ENCODE results near the gene KCNQ1. TPM values are rescaled to one million over a fixed set of nuclear protein-coding genes. Genes with fewer than 3 reads are reported as not detected.

The KCNQ1 gene
- total and polyA plus RNA-seq, 2 of the 13 experiments (the other 11 are each of a cell fraction or from before 2014, with no cell fraction given) = 0.02 to 0.08 TPM

DNA sequence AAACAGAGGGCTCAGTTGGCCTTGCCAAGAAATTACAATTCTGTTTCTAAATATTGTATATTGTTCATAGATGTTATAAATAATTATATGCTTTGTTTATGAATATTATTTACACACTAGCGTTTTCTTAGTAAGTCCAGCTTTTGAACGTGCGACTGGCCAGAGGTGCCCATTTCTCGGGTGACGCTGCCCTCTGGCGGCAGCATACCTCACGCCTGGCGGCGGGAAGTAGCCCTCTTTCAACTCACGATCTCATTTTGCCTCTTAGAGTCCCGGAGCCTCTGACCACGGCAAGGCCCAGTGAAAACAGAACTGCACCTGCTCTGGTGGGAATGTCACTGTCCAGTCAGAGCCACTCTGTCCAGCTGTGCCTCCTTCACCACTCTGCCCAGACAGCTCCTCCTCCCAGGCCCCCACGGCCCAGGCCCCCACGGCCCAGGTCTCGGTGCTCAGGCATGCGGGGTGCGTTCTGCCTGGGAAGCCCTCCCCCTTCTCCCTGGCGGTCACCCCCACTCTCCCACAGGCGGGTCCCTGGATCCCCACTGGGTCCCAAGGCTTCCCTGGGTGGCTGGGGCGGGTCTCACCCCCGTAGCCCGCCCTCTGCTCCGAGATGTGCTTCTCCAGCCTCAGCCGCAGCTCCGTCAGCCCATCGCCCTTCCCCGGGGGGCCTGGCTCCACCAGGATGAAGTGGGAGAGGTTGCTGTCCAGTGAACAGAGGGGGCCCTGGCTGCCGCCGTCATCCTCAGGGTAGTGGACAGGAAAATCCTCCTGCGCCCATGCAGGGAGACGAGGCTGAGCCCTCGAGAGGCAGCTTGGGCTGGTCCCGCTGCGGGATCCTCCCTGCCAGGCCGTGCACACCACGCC is 24.9 kb upstream of the KCNQ1 start (continued):
- TF ChIP-seq, protein P1, sequence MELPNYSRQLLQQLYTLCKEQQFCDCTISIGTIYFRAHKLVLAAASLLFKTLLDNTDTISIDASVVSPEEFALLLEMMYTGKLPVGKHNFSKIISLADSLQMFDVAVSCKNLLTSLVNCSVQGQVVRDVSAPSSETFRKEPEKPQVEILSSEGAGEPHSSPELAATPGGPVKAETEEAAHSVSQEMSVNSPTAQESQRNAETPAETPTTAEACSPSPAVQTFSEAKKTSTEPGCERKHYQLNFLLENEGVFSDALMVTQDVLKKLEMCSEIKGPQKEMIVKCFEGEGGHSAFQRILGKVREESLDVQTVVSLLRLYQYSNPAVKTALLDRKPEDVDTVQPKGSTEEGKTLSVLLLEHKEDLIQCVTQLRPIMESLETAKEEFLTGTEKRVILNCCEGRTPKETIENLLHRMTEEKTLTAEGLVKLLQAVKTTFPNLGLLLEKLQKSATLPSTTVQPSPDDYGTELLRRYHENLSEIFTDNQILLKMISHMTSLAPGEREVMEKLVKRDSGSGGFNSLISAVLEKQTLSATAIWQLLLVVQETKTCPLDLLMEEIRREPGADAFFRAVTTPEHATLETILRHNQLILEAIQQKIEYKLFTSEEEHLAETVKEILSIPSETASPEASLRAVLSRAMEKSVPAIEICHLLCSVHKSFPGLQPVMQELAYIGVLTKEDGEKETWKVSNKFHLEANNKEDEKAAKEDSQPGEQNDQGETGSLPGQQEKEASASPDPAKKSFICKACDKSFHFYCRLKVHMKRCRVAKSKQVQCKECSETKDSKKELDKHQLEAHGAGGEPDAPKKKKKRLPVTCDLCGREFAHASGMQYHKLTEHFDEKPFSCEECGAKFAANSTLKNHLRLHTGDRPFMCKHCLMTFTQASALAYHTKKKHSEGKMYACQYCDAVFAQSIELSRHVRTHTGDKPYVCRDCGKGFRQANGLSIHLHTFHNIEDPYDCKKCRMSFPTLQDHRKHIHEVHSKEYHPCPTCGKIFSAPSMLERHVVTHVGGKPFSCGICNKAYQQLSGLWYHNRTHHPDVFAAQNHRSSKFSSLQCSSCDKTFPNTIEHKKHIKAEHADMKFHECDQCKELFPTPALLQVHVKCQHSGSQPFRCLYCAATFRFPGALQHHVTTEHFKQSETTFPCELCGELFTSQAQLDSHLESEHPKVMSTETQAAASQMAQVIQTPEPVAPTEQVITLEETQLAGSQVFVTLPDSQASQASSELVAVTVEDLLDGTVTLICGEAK (IDR thresholded peaks at IDR 0.05) = no peak
- TF ChIP-seq, protein P1 (CRISPR knock-in tag; IDR thresholded peaks at IDR 0.05) = no peak; the same call in 1 of the 2 replicates
- TF ChIP-seq, protein P2, sequence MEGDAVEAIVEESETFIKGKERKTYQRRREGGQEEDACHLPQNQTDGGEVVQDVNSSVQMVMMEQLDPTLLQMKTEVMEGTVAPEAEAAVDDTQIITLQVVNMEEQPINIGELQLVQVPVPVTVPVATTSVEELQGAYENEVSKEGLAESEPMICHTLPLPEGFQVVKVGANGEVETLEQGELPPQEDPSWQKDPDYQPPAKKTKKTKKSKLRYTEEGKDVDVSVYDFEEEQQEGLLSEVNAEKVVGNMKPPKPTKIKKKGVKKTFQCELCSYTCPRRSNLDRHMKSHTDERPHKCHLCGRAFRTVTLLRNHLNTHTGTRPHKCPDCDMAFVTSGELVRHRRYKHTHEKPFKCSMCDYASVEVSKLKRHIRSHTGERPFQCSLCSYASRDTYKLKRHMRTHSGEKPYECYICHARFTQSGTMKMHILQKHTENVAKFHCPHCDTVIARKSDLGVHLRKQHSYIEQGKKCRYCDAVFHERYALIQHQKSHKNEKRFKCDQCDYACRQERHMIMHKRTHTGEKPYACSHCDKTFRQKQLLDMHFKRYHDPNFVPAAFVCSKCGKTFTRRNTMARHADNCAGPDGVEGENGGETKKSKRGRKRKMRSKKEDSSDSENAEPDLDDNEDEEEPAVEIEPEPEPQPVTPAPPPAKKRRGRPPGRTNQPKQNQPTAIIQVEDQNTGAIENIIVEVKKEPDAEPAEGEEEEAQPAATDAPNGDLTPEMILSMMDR (CRISPR knock-in tag; IDR thresholded peaks at IDR 0.05) = peak; percentile 93
- TF ChIP-seq, protein P3, sequence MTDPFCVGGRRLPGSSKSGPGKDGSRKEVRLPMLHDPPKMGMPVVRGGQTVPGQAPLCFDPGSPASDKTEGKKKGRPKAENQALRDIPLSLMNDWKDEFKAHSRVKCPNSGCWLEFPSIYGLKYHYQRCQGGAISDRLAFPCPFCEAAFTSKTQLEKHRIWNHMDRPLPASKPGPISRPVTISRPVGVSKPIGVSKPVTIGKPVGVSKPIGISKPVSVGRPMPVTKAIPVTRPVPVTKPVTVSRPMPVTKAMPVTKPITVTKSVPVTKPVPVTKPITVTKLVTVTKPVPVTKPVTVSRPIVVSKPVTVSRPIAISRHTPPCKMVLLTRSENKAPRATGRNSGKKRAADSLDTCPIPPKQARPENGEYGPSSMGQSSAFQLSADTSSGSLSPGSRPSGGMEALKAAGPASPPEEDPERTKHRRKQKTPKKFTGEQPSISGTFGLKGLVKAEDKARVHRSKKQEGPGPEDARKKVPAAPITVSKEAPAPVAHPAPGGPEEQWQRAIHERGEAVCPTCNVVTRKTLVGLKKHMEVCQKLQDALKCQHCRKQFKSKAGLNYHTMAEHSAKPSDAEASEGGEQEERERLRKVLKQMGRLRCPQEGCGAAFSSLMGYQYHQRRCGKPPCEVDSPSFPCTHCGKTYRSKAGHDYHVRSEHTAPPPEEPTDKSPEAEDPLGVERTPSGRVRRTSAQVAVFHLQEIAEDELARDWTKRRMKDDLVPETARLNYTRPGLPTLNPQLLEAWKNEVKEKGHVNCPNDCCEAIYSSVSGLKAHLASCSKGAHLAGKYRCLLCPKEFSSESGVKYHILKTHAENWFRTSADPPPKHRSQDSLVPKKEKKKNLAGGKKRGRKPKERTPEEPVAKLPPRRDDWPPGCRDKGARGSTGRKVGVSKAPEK (CRISPR knock-in tag; IDR thresholded peaks at IDR 0.05; ENCODE audit: borderline replicate concordance) = no peak
- TF ChIP-seq ZNF20 (CRISPR knock-in tag; IDR thresholded peaks at IDR 0.05) = no peak
- peak; percentile 61; the same call in 1 of the 2 replicates for TF ChIP-seq MIER3 (CRISPR knock-in tag; IDR thresholded peaks at IDR 0.05; ENCODE audit: borderline replicate concordance)
- TF ChIP-seq, protein P4, sequence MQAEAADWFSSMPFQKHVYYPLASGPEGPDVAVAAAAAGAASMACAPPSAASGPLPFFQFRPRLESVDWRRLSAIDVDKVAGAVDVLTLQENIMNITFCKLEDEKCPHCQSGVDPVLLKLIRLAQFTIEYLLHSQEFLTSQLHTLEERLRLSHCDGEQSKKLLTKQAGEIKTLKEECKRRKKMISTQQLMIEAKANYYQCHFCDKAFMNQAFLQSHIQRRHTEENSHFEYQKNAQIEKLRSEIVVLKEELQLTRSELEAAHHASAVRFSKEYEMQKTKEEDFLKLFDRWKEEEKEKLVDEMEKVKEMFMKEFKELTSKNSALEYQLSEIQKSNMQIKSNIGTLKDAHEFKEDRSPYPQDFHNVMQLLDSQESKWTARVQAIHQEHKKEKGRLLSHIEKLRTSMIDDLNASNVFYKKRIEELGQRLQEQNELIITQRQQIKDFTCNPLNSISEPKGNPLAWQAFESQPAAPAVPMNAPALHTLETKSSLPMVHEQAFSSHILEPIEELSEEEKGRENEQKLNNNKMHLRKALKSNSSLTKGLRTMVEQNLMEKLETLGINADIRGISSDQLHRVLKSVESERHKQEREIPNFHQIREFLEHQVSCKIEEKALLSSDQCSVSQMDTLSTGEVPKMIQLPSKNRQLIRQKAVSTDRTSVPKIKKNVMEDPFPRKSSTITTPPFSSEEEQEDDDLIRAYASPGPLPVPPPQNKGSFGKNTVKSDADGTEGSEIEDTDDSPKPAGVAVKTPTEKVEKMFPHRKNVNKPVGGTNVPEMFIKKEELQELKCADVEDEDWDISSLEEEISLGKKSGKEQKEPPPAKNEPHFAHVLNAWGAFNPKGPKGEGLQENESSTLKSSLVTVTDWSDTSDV (CRISPR knock-in tag; IDR thresholded peaks at IDR 0.05) = no peak
- TF ChIP-seq ZFP37 (CRISPR knock-in tag; IDR thresholded peaks at IDR 0.05; ENCODE audit: borderline replicate concordance) = no peak
- no peak for TF ChIP-seq SATB2 (CRISPR knock-in tag; IDR thresholded peaks at IDR 0.05)
- TF ChIP-seq TEAD3 (CRISPR knock-in tag; optimal IDR thresholded peaks at IDR 0.05; ENCODE audit: borderline replicate concordance) = peak; percentile 75

Measured in HepG2 (cell line).